NCI-H128 (cell line): Measurements from ENCODE around the gene DUSP16.
"Not testable (repeated sequence)": the region's sequence is repeated elsewhere in the genome, so short reads cannot be mapped to it uniquely, and the experiment has no call there.

Experiments used
- DNase-seq: peaks from one replicate; lab custom pipeline; 2025; ENCODE audit not compliant: unreplicated experiment; lab: John Stamatoyannopoulos, UW

DUSP16 gene

DNA sequence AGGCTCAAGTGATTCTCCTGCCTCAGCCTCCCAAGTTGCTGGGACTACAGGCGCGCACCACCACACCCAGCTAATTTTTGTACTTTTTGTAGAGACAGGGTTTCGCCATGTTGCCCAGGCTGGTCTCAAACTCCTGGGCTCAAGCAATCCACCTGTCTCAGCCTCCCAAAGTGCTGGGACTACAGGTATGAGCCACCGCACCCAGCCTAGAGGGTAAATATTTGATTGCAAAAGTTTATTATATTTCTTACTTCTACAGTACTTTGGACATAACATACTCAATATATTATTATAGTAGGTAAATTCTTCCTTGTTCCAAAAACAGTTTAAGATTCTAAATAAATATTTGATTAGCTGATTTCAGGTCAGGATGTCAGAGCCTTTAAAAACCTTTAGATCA is 40.0 kb downstream of the DUSP16 start:
- DNase-seq = not testable (repeated sequence)

DNA sequence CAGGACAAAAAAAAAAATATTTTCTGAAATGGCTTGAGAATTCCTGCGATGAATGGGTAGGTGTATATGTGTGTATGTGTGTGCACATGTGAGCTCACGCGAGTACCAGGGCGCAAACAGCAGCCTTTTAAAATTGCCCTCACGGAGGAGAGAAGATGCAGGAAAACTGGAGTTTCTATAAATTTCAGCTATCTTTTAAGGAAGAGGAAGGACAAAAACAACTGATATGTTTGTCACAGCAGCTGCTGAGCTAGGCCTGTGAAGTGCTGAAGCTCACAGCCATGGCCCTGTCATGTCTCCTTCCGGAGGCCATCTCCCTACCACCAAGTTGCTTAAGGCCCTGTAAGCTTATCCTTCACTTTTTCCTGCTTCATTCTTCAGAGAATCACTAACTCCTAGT is 40.8 kb downstream of the DUSP16 start:
- DNase-seq = no peak

DNA sequence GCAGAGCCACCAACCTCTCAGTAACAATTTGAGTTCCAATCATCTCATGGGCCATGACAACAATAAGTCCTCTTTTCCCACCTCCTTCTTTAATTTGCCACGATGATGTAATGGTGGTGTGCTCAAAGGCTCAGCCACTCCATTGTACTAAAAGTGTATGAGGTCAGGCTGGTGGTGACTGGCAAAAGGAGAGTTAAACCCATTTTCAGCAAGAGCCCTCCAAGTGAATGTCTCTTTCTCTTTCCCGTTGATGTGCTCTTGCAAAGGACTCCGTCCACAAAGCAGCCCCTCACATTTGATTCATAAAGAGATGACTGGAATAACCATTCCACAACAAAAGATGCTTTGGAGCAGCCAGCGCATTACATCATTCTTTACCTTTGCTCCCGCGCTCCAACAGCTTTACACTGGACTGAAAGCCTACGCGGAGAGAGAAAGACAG is 41.6 kb downstream of the DUSP16 start:
- no peak for DNase-seq

DNA sequence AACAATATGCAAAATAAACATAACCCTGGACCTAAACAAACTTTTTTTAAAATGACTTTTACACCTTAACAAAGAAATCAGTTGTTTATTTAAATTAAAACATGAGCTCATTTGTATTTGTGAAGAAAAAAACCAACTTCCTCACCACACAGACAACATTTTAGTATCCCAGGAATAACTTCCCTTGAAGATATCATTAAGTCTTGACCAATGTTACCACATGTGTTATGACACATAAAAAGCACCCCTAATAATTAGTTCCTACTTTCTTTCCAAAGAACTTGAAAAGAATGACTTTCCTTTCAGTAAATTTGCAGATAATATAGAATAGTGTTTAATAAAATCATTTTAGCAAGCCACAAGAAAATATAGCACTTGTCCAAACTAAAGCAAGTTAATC is 42.4 kb downstream of the DUSP16 start:
- no peak for DNase-seq

DNA sequence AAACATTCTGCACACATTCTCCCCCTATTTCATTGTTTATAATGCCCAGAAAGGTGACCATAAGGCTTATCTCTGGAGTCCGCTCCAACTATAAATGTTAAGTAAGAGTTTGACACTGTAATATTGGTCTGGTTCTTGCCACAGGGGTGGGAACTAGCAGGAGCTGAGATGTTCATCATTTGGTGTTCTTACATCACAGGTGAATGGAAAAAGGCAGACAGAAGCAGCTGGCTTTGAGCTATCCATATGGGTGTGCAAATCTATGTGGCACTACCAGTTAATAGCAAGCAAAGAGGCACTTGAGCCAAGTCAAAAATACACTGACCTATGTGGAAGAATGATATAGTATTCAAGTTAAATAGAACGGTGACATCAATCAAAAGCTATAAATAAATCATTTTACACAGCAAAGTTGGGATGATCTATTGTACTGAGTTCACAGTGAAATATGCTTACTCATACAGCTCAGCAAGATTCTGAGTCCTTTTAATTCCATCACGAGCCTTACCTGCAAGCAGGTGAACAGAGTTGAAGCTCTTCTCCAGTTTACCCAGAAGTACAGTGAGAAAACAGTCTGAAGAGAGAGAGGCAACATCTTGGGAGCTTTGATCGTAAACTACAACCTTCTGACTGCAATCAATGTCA is 43.2 kb downstream of the DUSP16 start:
- DNase-seq = no peak

DNA sequence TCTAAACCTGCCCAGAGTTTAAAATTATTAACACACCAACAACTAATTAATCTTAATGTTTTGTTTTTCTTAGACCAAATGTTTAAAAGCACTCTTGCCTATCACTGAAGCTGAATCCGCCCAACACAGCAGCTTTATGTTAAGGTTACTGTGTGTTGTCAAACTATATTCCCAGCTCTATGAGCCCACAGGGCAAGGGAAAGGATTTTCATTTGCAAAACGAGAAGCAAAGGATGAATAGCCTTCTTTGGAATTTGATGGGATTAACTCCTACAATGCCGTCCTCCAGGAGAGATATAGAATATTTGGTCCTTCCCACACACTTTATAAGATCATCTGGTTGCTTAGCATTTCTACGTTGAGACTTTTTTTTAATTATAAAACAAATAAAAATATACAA is 43.7 kb downstream of the DUSP16 start:
- DNase-seq = no peak

DNA sequence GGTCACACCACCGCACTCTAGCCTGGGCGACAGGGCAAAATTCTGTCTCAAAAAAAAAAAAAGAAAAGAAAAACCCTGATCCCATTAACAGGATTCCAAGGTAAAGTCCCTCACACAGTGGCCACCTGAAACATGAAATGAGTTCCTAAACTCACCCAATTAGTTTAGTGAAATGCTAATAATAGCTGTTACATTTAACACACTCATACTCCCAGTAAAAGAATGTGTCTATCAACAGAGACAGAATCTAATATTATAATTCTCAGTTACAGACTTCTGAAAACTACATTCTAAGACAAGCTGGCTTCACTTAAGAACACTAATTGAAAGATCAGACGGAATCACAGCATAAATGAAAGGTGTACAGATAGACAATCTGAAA is 44.2 kb downstream of the DUSP16 start:
- DNase-seq = no peak

DNA sequence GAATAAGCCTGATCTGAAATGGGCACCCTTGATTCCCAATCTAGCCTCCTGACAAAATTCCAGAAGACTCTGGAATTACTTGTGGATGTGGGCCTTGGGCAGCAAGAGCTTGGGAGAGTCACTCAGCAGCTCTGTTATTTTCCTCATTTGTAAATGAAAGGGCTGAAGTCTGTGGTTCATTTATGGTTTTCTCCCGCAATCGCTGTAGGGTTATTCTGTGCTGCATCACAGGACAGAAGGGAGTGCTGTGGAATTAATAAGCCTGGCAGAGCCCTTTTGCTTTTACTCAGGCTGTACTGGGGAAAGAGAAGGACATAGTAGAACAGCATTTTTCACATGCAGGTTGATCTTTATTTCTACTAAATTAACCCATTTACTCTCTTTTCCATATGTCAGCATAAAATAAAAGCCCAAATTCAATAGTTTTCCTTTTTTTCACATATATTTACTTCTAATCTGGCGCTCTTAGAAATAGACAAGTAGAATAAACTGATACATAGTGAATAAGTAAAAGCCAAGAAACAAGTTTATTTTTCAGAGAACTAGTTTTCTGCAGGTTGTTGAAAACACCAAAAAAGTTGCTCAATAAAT is 49.2 kb downstream of the DUSP16 start:
- no peak for DNase-seq

DNA sequence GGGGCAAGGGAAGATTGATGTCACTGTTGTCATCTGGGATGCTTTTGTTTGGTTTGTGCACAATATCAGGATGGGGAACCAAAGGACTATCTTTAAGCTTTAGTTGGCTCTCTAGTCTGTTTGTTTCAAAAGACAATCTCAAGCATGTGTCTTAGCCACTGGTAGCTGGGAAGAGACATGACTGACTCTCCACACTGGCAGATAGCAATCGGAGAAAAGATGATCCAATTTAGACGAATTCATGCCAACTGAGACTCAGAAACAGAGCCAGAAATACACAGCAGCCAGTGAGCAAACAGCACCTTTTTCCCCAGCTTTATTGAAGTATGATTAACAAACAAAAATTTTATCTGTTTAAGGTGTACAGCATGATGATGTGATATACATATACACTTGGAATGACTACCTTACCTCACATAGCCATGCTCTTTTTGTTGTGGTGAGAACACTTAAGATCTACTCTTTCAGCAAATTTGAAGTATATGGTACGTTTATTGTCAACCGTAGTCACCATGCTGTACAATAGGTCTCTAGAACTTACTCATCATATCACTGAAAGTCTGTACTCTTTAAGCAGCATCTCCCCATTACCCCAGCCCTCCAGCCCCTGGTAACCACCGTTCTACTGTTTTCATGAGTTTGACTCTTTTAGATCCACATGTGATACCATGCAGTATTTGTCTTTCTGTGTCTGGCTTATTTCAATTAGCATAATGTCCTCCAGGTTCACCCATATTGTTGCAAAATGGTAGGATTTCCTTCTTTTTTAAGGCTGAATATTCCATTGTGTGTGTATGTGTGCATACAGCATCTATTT is 50.6 kb downstream of the DUSP16 start:
- DNase-seq = no peak

DNA sequence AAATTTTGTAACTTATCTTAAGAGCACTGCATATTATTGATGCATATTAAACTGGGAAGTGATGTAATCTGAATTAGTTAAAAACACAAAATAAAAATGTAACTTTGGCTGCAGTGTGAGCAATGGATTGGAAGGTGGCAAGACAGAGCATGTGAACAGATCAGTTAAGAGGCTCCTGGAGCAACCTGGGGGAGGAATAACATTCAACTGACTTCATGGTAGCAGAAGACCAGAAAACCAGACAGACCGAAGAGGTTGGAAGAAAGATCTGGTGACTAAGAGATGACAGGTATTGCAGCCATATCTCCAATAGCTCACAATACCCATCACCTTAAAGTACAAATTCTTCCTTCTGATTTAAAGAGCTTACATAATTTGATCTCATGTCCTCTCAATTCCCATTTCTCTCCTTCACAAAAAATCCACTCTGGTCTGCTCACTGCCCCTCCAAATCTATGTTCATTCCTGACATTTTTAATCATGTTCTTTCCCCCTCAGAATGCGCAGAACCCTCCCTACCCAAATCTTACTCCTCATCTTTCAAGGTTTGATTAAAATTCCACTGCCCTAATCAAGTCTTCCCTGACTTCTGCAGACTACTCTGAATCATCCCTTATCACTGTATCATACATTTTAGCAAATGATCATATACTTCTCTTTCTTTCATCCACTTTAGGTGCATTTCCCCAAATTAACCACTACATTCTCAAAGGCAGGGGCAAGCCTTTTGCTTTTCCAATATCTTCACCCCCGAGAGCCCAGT is 51.5 kb downstream of the DUSP16 start:
- DNase-seq = no peak

DNA sequence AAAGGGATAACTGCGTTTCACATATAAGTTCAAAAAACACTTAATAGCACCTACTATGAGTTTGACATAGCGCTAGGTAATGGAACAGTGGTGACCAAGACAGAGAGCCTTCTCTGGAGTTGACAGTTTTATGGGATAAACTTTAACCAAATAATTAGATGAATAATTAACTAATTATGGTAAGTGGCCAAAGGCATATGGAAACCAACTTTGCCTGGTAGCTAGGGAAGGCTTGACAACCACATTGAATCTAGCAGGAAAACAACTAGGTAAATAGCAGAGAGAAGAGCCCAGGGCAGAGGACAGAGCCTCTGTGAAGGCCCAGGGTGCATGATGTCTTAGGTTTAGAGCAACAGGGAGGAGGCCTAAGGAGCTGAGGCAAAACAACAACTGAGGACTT is 52.1 kb downstream of the DUSP16 start:
- no peak for DNase-seq

DNA sequence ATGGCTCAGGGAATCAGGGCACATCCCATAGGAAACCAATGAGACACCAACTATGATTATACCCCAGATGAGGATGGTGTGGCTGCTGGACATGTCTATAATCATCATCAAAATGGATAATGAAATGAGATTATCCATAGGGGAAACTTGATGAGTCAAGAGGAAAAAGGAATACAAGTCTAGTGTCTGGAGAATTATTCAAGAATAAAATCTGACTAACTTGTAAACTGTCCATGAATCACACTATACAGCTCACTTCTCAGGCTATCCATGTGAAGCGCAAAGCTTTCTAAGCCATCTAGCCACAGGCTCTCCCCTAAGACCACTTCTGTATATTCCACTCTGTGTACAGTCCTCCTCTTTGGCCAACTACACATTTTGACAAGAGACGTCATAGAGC is 52.5 kb downstream of the DUSP16 start:
- no peak for DNase-seq

DNA sequence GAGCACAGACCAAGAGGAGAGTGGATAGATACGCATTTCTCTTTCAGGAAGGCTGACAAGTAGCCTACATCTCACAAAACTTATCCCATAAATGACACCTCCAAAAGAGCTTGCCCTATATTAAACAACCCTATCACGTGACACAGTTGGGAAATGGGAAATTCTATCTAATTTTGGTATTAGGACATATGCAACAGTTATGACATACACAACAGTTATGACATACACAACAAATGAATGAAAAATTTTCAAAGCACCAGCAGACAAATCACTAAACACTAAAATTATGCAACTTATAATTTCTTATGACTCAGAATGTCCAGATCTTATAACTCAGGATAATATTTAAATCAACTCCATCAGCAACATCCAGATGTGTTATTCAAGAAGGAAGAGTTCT is 54.1 kb downstream of the DUSP16 start:
- DNase-seq = no peak

DNA sequence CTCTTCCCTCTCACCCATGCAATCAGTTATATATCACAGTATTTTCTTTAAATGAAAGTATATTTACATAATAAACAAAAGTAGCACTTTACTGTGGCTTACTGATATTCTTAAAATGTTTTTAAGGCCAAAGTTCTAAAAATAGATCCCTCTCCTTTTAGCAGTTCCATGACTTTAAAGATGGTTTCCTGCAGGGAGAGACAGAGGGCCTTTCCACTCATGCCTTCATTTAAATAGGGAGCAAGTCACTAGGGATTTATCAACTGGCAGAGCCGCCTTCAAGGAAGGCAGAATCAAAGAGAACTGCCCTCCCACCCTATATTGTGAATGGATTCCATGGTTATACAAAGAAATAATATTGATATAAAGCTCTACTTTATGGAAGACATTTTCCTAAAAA is 55.5 kb downstream of the DUSP16 start:
- DNase-seq = no peak

DNA sequence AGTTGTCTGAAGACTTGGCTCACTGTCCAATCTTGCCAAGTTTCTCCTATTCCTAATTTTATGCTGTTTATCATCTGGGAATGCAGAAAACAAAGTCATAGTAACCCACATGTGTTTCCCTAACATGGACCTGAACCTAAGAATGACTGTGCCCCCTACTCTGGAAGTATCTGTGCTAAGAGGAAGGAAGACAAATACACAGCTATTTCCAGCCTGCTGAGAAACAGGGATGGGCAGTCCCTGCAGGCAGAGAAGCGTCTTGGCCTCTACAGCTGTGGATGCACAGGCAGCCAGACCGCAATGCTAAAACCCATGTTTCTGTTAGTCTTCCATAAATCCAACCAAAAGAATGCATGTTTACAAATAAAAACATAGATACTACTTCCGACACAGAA is 56.2 kb downstream of the DUSP16 start:
- no peak for DNase-seq

DNA sequence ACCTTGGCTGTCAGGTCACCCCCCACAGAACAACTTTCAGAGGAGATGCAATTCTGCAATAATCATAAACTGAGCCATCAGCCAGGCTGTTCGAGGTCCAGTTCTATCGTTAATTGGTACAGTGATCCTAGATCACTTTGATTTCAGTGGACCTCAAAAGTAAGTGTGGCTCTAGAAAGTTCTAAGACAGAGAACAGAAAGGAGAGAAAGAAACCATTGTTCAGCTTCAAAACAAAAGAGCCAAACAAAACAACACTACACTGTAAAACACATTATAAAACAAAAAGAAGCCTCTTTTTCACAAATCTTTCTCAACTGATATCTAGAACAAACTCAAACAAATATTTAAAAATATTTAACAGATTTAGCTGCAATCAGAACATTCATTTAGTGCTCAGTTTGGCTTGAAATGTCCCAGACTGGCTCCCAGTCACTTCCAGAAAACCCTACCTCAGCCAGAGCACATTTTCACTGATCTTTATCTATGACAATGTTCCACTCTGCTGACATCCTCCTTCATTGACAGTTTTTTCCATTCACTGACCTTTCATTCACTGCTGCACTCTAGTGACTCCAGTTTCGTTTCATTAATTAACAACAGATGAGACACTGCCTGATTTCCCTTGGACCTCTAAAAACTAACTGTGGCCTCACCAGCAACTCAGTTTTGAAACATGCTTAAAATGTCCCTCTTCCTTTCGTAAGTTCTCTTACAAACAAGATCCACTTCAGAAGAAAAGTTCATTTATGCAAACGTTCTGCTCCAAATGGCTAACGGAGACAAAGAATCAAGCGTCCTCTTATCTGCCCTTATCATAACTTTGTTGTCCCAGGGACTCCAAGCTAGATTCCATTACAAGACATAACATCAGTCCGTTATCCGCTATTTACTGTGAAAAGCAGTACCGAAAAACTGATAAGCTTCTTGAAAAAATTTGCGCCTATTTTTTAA is 56.8 kb downstream of the DUSP16 start:
- DNase-seq = no peak

DNA sequence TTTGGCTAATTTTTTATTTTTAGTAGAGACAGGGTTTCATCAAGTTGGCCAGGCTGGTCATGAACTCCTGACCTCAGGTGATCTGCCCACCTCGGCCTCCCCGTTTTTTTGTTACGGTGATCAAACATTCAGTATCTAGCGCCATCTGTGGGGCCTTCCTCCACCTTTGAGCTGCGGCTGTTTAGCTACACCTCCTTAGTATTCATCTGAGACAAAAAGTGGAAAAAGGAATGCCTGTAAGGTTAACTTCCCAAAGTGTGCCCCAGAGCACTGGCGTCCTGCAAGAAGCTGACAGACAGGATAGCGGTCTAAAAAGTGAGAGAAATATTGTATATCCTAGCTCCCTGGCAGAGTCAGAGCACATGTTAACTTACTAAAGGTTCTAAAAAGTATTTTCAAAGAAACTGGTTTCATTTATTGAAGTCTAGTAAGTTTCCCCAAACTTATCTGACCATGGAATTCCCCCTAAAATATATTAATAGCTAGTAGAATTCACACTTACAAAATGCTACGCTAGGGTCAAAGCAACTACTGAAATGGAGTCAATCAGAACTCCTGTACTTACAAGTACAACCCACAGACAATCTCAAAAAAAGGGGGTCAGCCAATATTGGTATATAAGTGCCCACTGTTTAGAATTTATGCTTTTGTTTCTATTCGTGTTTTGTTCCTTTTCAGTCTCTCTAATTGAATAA is 59.1 kb downstream of the DUSP16 start:
- no peak for DNase-seq

DNA sequence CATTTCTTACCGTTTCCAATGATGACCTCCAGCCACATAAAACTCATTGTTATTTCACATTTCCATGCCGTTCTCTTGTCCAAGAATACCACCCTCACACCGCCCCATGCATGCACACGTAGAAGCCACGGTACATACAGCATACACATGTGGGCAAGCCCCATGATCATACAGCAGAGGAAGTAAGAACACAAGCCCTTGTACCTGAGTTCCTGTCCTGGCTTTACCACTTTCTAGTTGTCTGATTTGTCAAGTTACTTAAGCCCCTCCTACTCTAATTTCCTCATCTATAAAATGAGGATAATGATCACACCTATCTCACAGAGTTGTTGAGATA is 59.9 kb downstream of the DUSP16 start:
- DNase-seq = no peak

DNA sequence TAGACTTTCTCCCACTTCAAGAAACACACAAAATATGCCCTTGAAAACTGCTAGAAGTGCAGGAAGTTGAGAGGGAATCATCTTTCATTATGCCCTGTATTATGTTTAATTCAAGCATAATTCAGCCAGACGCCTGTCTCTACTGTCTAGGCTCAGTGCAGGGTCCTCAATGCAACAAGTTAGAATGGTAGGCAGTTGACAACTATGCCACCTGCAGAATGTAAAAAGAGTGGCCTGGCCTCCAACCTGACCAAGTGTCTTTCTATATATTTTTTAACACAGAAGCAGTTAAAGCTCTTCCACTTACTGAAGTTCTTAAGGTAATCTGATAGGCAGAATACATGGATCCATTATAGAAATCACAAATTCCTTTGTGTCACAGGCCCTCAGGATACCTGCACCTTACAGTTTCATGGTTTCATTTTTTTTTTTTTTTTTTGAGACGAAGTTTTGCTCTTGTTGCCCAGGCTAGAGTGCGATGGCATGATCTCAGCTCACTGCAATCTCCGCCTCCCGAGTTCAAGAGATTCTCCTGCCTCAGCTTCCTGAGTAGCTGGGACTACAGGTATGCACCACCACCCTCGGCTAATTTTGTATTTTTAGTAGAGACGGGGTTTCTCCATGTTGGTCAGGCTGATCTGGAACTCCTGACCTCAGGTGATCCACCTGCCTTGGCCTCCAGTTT is 60.4 kb downstream of the DUSP16 start:
- DNase-seq = not testable (repeated sequence)
